ENCODE measurements around the gene PDS5B.

Gene PDS5B

GRCh38 chr13:32737111-32737571, 150.9 kb downstream of the PDS5B start:
- no peak for TF ChIP-seq CTCF (IDR thresholded peaks at IDR 0.05)

DNA sequence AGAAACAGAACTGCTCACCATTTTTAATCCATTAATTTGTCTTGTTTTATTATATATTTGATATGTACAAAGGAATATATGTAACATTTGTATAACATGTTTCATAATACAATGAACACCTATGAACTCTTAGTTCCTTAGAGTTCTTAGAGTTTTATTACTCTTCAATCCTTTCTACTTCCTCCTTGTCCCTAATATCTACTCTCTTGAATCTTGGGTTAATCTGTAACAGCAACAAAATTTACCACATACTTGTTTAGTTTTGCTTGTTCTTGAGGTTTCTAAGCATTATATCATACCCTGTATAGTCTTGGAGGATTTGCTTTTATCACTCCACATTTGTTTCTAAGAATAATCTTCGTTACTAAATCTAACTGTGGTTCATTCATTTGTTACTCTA, 151.4 kb downstream of the PDS5B start:
- no peak for TF ChIP-seq CTCF (IDR thresholded peaks at IDR 0.05)

DNA sequence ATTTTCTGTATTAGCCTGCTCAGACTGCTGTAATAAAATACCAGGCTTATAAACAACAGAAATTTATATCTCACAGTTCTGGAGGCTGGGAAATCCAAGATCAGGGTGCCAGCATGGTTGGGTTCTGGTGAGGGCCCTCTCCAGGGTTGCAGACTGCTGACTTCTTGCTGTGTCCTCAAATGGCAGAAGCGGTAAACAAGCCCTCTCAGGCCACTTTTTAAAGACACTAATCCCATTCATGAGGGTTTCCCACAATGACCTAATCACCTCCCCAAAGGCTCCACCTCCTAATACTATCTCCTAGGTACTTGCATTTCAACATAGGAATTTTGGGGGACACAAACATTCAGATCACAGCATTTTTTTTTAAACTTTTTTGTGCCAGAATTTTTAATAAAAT, 159.3 kb downstream of the PDS5B start:
- TF ChIP-seq CTCF (IDR thresholded peaks at IDR 0.05), result no peak

DNA sequence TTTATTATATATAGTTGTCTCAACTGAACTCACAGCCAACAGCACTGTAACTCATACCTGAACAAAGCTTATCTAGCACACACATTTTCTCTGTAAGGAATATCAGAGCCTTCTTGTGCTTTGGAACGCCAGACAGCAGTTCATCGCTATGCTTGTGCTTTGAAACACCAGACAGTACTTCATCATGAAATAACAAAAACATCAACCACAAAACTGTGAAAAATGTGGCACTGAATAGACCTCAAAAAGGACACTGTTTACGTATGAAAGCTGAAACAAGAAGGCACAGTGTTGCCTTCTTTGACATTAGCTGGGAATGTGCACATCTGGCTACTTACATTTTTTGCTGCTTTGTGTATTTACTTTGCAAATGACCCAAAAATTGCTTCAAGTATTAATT, 160.2 kb downstream of the PDS5B start:
- no peak for TF ChIP-seq CTCF (IDR thresholded peaks at IDR 0.05)

GRCh38 chr13:32748305-32748704, 162.1 kb downstream of the PDS5B start:
- no peak for TF ChIP-seq CTCF (IDR thresholded peaks at IDR 0.05)

- no peak for TF ChIP-seq CTCF (IDR thresholded peaks at IDR 0.05)
Observed at GRCh38 chr13:32751340-32751739, 165.1 kb downstream of the PDS5B start.

GRCh38 chr13:32752311-32752710, 166.1 kb downstream of the PDS5B start:
- no peak for TF ChIP-seq CTCF (IDR thresholded peaks at IDR 0.05)

- no peak for TF ChIP-seq CTCF (IDR thresholded peaks at IDR 0.05)
Observed at GRCh38 chr13:32752997-32753606, 166.8 kb downstream of the PDS5B start.

All from LNCAP (cell line).